K562 (cell line): ENCODE data around the gene SERPIND1. TPM values are rescaled to one million over a fixed set of nuclear protein-coding genes. Genes with fewer than 3 reads are reported as not detected.
A peak's percentile ranks its signal among the peaks of the same experiment; 100 is the strongest.

ENCODE experiments used
- ATAC-seq: fragments of 200-7000 bp; cut with Tn5 transposase; 3 replicates; pipeline ENCODE4 v1.9.1; 2020; ENCODE audit warnings: moderate library complexity
- BruUV-seq: library from RNA; stranded (reverse); fragments of 400-500 nt; replicated peaks from 2 replicates; lab custom pipeline; 2021; lab: Mats Ljungman, UMichigan
- CTCF ChIA-PET: fragments of 300-600 bp; formaldehyde crosslinking; extraction: SDS; loops from one replicate; lab custom pipeline; 2021; ENCODE audit warnings: low intra/inter-chr PET ratio; lab: Yijun Ruan, JAX
- POLR2A ChIA-PET: fragments of 300-600, 350-650 bp; sonication (Branson Sonifier 250); formaldehyde crosslinking; extraction: SDS; loops from one replicate; lab custom pipeline; 2021; ENCODE audit warnings: antibody characterized with exemption, inconsistent platforms; lab: Yijun Ruan, JAX
- DNase-seq, 4 experiments: peaks; one replicate each; pipeline versions ENCODE4 v3.0.0 to v3.0.0-alpha.2; 2011 to 2018; ENCODE audit warnings: low spot score in 3 of 4, mixed read lengths in 3 of 4; ENCODE audit errors: extremely low read depth in 1 of 4
- FAIRE-seq: peaks from 2 replicates; lab custom pipeline; 2011; peaks lifted over from hg19 to GRCh38; lab: Jason Lieb, UNC
- H2AFZ ChIP-seq: 2 replicates; pipeline ENCODE4 v1.6.0; 2011; ENCODE audit warnings: low read depth, low read length, control low read depth, inconsistent platforms
- H3K27ac ChIP-seq: fragments of 200-600 bp; 3 replicates; pipeline ENCODE4 v1.8.0; 2011; ENCODE audit warnings: low read depth, mild to moderate bottlenecking, control low read depth, inconsistent platforms, low read length, moderate library complexity, mixed read lengths; ENCODE audit errors: extremely low read depth
- H3K27me3 ChIP-seq, 2 experiments: fragments of 300-600 bp in 1 of 2; 2 replicates in 1 of 2; 3 replicates in 1 of 2; pipeline versions ENCODE4 v1.6.0 to v1.8.0; 2011; ENCODE audit warnings: inconsistent platforms in 2 of 2, low read length in 2 of 2, mild to moderate bottlenecking in 1 of 2, mixed read lengths in 1 of 2, moderate library complexity in 1 of 2; ENCODE audit not compliant: control insufficient read depth in 2 of 2, insufficient read depth in 2 of 2
- H3K36me3 ChIP-seq: fragments of 300-600 bp; 3 replicates; pipeline ENCODE4 v1.8.0; 2011; ENCODE audit warnings: mild to moderate bottlenecking, low read length, inconsistent platforms; ENCODE audit not compliant: control insufficient read depth, insufficient read depth
- H3K4me1 ChIP-seq, 2 experiments: fragments of 200-600 bp in 1 of 2; replicated peaks in 1 of 2; 2 replicates in 1 of 2; 3 replicates in 1 of 2; pipeline versions ENCODE4 v1.5.1 to v1.8.0; 2011; ENCODE audit warnings: inconsistent platforms in 2 of 2, low read length in 2 of 2, mild to moderate bottlenecking in 1 of 2, mixed read lengths in 1 of 2, moderate library complexity in 1 of 2; ENCODE audit not compliant: control insufficient read depth in 2 of 2, insufficient read depth in 2 of 2
- H3K4me2 ChIP-seq: 2 replicates; pipeline ENCODE4 v1.6.1; 2011; ENCODE audit warnings: low read length, control low read depth, inconsistent platforms, mixed read lengths; ENCODE audit not compliant: insufficient read depth
- H3K4me3 ChIP-seq: fragments of 200-600 bp; sonication (generic), shearing (Covaris generic); 2 replicates; pipeline ENCODE4 v1.5.1; 2016; ENCODE audit warnings: control low read depth, inconsistent platforms
- H3K79me2 ChIP-seq: fragments of 200-600 bp; 3 replicates; pipeline ENCODE4 v1.8.0; 2011; ENCODE audit warnings: low read length, inconsistent platforms; ENCODE audit not compliant: control insufficient read depth, insufficient read depth
- H3K9ac ChIP-seq, 2 experiments: 2 replicates each; pipeline versions ENCODE4 v1.6.0 to v1.6.1; 2011; ENCODE audit warnings: low read depth in 2 of 2, low read length in 2 of 2, control low read depth in 1 of 2, inconsistent platforms in 1 of 2, mild to moderate bottlenecking in 1 of 2, mixed read lengths in 1 of 2; ENCODE audit not compliant: insufficient read depth in 1 of 2
- H3K9me1 ChIP-seq: one replicate; pipeline ENCODE4 v1.6.0; 2011; ENCODE audit warnings: inconsistent platforms, mild to moderate bottlenecking, low read length, moderate library complexity; ENCODE audit not compliant: control insufficient read depth, insufficient read depth
- H3K9me3 ChIP-seq: replicated peaks from 2 replicates; pipeline ENCODE4 v1.5.1; 2011; ENCODE audit warnings: low read depth, low read length, inconsistent platforms; ENCODE audit not compliant: control insufficient read depth, insufficient read depth
- H4K20me1 ChIP-seq: replicated peaks from 2 replicates; pipeline ENCODE4 v1.6.1; 2011; ENCODE audit warnings: low read length, inconsistent platforms, mixed read lengths; ENCODE audit not compliant: control insufficient read depth, insufficient read depth
- CREM ChIP-seq: IDR thresholded peaks from 2 replicates; pipeline ENCODE4 v1.6.1; 2014; ENCODE audit warnings: antibody characterized with exemption, low read depth
- HLTF ChIP-seq: fragments of 450-650 bp; IDR thresholded peaks from 2 replicates; pipeline ENCODE4 v1.6.1; 2016
- PBX2 ChIP-seq, 2 experiments: IDR thresholded peaks in 1 of 2; conservative IDR thresholded peaks in 1 of 2; 2 replicates each; pipeline ENCODE4 v1.6.1; 2016; ENCODE audit warnings: low read depth in 2 of 2, mild to moderate bottlenecking in 1 of 2, missing compliant biosample characterization in 1 of 2, missing genetic modification characterization in 1 of 2, moderate library complexity in 1 of 2
- WHSC1 ChIP-seq: IDR thresholded peaks from one replicate; pipeline ENCODE4 v1.6.1; 2012; ENCODE audit warnings: low read length, control low read depth, inconsistent platforms
- ZC3H4 ChIP-seq: sonication (generic); formaldehyde crosslinking; IDR thresholded peaks from 2 replicates; pipeline ENCODE4 v1.9.0; 2021; ENCODE audit warnings: missing genetic modification reagents, borderline replicate concordance
- ZNF23 ChIP-seq: fragments of 250-450 bp; sonication (Bioruptor Pico); IDR thresholded peaks from 2 replicates; pipeline ENCODE4 v1.4.0; 2020; ENCODE audit warnings: mild to moderate bottlenecking
- ZSCAN32 ChIP-seq: fragments of 450-650 bp; formaldehyde crosslinking; IDR thresholded peaks from 2 replicates; pipeline ENCODE4 v1.4.0; 2020; ENCODE audit warnings: mild to moderate bottlenecking, moderate library complexity
- WGBS: fragments of 100-300 bp; shearing (Covaris generic); methylation state at CpG from one replicate; pipeline ENCODE4 v1.1.6; 2016; ENCODE audit warnings: low coverage, mixed read lengths; ENCODE audit not compliant: insufficient coverage; ENCODE audit errors: missing lambda C conversion rate; 5-methylcytosine and 5-hydroxymethylcytosine counted together
- in situ Hi-C: fragments of 300-500 bp; cut with MboI; formaldehyde crosslinking; loops from 4 replicates; pipeline ENCODE4 v1.15.0; 2018; ENCODE audit warnings: inconsistent platforms, mixed read lengths
- intact Hi-C: fragments of 100-400 bp; cut with micrococcal nuclease; formaldehyde crosslinking; loops from 2 replicates; pipeline ENCODE4 v1.14.2; 2022
- polyA plus RNA-seq, 8 experiments: library from polyadenylated mRNA; depleted of rRNA in 4 of 8; stranded (reverse) in 5 of 8; unstranded in 3 of 8; fragments of >200 nt; fragmentation: Nextera tagmentation in 2 of 8; fragmentation: Illumina TruSeq in 1 of 8; extraction: Ambion mirVana in 2 of 8; extraction: Trizol in 1 of 8; gene quantifications; 2 replicates each; pipeline versions ENCODE4 v1.2.1 to v1.2.3, GENCODE V29; 2011 to 2014; ENCODE audit warnings: inconsistent platforms in 1 of 8, missing spikeins in 1 of 8
- total RNA-seq, 7 experiments: library from RNA; depleted of rRNA in 6 of 7; stranded (reverse); fragments of >200 nt in 6 of 7; fragmentation: Illumina TruSeq in 2 of 7; extraction: Trizol in 2 of 7; gene quantifications; 2 replicates each; pipeline versions ENCODE4 v1.2.1 to v1.2.3, GENCODE V29; 2011 to 2021; ENCODE audit warnings: low replicate concordance in 1 of 7
- TF ChIP-seq, protein P1 (sequence below): sonication (generic); formaldehyde crosslinking; IDR thresholded peaks from 2 replicates; pipeline ENCODE4 v1.8.0; 2023; ENCODE audit warnings: missing genetic modification reagents, mild to moderate bottlenecking, borderline replicate concordance
- TF ChIP-seq, protein P2 (sequence below): sonication (generic); formaldehyde crosslinking; IDR thresholded peaks from 2 replicates; pipeline ENCODE4 v1.8.0; 2022; ENCODE audit warnings: mild to moderate bottlenecking, missing genetic modification reagents

The SERPIND1 gene
- total and polyA plus RNA-seq, 9 of the 15 experiments (the other 6 are each of a cell fraction or from before 2014, with no cell fraction given) = 0.04 to 0.11 (median 0.09) TPM; not detected in 6

DNA sequence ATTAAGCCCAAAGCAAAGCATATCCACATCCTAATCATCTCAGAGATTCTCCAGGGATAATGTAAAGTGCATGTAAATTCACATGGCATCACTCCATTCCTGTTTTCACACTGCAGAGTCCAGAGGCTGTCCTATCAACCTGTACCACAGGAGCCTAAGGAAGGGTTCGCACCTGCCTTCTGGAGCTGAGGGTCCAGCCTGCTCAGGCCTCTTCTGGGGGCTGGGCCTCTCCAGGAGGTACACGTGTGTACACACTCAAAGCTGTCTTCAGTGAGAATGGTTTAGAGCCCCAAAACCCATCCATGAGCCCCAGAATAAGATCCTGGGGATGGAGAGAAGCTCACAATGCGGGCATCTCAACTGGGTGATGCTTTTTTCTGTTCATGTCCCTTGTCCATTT is 60.8 kb downstream of the SERPIND1 start:
- no TSS peak for BruUV-seq
- Histone ChIP-seq H3K9ac (no peak overlapping the region), H4K20me1 (peaks cover 3% of the 10 kb centered on the region; the same call in 1 of the 2 replicates), H3K27me3 (no peaks in the 10 kb centered on the region), H3K9me3 (no peaks in the 10 kb centered on the region), H3K79me2 (peaks cover 23% of the 10 kb centered on the region), H3K4me2 (no peak overlapping the region), H3K27ac (no peak overlapping the region), H2AFZ (no peak overlapping the region), H3K4me1 (peaks cover 0 to 3% of the 10 kb centered on the region in 2 experiments; a peak in 1 of 5 replicates), H3K4me3 (no peak overlapping the region), H3K36me3 (peaks cover 46% of the 10 kb centered on the region), H3K9me1 (no peaks in the 10 kb centered on the region)
- intact Hi-C loops = no loop called here
- CTCF ChIA-PET = interaction anchor here (0.7 kb wide), 1 partner anchor 93 kb away, joined by 4 read pairs; no protein-coding TSS in a partner anchor
- in situ Hi-C loops = no loop called here
- POLR2A ChIA-PET = interaction anchor here (0.6 to 9.2 kb wide), 18 partner anchors 9 to 1014 kb away, joined by 3 to 93 read pairs (median 4); partner anchors contain the start of gene DGCR6L
- WGBS = 84% methylated on average over 3 of the region's 3 CpGs
- FAIRE-seq (no peak), ATAC-seq (no peak), DNase-seq (peak in 3 of 4 experiments; percentile 19 to 43 (median 43))
- peak; percentile 94 for TF ChIP-seq WHSC1
- TF ChIP-seq, protein P1, sequence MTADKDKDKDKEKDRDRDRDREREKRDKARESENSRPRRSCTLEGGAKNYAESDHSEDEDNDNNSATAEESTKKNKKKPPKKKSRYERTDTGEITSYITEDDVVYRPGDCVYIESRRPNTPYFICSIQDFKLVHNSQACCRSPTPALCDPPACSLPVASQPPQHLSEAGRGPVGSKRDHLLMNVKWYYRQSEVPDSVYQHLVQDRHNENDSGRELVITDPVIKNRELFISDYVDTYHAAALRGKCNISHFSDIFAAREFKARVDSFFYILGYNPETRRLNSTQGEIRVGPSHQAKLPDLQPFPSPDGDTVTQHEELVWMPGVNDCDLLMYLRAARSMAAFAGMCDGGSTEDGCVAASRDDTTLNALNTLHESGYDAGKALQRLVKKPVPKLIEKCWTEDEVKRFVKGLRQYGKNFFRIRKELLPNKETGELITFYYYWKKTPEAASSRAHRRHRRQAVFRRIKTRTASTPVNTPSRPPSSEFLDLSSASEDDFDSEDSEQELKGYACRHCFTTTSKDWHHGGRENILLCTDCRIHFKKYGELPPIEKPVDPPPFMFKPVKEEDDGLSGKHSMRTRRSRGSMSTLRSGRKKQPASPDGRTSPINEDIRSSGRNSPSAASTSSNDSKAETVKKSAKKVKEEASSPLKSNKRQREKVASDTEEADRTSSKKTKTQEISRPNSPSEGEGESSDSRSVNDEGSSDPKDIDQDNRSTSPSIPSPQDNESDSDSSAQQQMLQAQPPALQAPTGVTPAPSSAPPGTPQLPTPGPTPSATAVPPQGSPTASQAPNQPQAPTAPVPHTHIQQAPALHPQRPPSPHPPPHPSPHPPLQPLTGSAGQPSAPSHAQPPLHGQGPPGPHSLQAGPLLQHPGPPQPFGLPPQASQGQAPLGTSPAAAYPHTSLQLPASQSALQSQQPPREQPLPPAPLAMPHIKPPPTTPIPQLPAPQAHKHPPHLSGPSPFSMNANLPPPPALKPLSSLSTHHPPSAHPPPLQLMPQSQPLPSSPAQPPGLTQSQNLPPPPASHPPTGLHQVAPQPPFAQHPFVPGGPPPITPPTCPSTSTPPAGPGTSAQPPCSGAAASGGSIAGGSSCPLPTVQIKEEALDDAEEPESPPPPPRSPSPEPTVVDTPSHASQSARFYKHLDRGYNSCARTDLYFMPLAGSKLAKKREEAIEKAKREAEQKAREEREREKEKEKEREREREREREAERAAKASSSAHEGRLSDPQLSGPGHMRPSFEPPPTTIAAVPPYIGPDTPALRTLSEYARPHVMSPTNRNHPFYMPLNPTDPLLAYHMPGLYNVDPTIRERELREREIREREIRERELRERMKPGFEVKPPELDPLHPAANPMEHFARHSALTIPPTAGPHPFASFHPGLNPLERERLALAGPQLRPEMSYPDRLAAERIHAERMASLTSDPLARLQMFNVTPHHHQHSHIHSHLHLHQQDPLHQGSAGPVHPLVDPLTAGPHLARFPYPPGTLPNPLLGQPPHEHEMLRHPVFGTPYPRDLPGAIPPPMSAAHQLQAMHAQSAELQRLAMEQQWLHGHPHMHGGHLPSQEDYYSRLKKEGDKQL = no peak
- 0 out of 2 replicates have a peak, but pooled peaks have one; percentile 21 for TF ChIP-seq PBX2 (CRISPR knock-in tag; IDR thresholded peaks at IDR 0.05; ENCODE audit: low read depth)
- no peak for TF ChIP-seq PBX2 (tag; conservative IDR thresholded peaks at IDR 0.05; ENCODE audit: low read depth)
- no peak for TF ChIP-seq ZNF23 (CRISPR knock-in tag)
- no peak for TF ChIP-seq CREM
- TF ChIP-seq ZSCAN32 = no peak
- no peak for TF ChIP-seq HLTF
- no peak for TF ChIP-seq ZC3H4 (CRISPR knock-in tag)
- TF ChIP-seq, protein P2, sequence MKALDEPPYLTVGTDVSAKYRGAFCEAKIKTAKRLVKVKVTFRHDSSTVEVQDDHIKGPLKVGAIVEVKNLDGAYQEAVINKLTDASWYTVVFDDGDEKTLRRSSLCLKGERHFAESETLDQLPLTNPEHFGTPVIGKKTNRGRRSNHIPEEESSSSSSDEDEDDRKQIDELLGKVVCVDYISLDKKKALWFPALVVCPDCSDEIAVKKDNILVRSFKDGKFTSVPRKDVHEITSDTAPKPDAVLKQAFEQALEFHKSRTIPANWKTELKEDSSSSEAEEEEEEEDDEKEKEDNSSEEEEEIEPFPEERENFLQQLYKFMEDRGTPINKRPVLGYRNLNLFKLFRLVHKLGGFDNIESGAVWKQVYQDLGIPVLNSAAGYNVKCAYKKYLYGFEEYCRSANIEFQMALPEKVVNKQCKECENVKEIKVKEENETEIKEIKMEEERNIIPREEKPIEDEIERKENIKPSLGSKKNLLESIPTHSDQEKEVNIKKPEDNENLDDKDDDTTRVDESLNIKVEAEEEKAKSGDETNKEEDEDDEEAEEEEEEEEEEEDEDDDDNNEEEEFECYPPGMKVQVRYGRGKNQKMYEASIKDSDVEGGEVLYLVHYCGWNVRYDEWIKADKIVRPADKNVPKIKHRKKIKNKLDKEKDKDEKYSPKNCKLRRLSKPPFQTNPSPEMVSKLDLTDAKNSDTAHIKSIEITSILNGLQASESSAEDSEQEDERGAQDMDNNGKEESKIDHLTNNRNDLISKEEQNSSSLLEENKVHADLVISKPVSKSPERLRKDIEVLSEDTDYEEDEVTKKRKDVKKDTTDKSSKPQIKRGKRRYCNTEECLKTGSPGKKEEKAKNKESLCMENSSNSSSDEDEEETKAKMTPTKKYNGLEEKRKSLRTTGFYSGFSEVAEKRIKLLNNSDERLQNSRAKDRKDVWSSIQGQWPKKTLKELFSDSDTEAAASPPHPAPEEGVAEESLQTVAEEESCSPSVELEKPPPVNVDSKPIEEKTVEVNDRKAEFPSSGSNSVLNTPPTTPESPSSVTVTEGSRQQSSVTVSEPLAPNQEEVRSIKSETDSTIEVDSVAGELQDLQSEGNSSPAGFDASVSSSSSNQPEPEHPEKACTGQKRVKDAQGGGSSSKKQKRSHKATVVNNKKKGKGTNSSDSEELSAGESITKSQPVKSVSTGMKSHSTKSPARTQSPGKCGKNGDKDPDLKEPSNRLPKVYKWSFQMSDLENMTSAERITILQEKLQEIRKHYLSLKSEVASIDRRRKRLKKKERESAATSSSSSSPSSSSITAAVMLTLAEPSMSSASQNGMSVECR (CRISPR knock-in tag) = no peak
